ENCODE results near the gene BPIFA1.

The BPIFA1 gene

DNA sequence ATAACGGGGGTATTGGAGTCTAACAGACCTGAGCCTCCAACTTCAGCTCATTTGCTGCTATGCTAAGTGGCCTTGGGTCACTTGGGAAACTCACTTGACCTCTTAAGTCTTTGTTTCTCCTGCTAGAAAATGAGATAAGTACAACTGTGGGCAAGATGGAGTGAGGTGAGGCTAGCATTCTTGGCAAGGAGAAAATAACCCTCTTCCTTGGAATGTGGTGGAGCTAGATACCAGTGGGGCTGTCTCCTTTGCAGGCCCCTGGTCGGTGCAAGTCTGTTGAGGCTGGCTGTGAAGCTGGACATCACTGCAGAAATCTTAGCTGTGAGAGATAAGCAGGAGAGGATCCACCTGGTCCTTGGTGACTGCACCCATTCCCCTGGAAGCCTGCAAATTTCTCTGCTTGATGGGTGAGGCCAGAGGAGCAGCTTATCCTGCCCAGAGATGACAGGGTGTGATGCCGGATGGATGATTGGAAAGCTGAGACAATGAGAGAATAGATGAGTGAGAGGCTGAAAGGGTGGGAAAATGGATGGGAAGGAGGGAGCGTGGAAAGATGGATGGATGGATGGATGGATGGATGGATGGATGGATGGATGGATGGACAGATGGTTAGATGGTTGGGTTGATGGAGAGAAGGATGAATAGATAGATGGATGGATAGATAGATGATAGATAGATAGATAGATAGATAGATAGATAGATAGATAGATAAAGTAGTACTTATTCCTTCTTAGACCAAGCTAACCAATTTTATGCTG lies 4.4 kb downstream of the BPIFA1 start:
- no peak for DNase-seq (ENCODE audit: low read depth in 2 of 2, low spot score in 1 of 2)

DNA sequence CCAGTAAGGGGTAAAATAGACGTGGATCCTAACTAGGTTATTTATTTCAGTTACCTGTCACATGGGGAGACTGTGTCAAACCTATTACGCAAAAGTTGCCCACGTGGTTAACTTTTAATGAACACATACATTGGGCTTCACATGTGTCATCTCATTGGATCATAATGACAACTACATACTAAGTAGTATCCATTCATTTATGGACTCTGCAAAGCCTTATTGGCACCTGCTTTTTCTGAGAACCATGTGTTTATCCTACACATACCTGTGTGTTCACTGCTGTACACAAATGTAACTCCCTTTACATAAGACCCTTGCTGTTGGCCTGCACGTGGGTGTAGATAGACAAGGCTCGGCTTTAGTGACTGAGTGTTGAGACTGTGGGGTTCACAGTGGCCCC lies 5.1 kb downstream of the BPIFA1 start:
- DNase-seq (ENCODE audit: low read depth in 2 of 2, low spot score in 1 of 2), result no peak

DNA sequence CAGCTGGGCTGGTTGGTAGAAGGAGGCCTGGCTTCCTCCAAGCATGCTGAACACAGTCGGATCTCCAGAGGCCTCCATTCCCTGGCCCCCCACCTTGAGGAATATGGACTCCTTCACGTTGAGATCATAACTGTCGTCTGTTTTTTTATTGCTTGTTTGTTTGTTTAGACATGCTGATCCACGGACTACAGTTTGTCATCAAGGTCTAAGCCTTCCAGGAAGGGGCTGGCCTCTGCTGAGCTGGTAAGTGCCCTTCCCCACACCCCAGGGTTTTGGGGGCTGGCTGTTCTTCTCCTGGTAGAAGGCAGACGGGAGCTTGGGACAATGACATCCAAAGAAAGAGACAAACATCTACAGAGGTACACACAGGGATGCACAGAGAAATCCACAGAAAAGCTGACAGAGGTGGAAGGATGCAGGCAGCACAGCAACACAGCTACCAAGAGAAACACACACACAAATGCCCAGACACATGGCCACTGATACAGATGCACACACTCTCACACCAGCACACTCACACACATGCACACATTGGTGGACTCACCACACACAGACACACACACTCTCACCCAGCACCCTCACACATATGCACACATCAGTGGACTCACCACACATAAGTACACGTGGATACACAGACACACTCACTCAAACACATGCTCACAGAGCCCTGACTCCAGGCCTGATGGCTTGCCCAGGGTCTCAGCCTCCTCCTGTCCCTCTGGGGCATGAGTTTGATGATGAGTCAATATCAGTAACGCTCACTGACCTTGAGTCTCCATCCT lies 6.7 kb downstream of the BPIFA1 start:
- no peak for DNase-seq (ENCODE audit: low read depth in 2 of 2, low spot score in 1 of 2)

DNA sequence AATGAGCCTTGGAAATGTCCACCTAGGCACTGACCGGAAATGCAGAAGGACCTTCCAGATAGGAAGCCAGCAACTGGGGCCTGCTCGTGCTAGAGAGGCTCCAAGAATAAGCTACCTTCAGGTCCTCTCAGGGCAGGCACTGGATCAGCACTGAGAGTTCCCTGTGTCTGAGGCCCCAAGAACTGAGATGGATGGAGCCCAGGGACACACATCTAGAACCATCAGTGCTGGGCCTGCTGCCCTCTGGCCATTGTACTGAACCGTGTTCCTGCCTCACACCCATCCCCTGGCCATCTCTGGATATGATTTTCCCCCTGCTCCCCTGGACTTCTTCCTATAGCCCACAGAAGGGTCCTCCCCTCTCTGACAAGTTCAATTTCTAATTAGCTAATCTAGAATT lies 10.3 kb downstream of the BPIFA1 start:
- no peak for DNase-seq (ENCODE audit: low read depth in 2 of 2, low spot score in 1 of 2)

DNA sequence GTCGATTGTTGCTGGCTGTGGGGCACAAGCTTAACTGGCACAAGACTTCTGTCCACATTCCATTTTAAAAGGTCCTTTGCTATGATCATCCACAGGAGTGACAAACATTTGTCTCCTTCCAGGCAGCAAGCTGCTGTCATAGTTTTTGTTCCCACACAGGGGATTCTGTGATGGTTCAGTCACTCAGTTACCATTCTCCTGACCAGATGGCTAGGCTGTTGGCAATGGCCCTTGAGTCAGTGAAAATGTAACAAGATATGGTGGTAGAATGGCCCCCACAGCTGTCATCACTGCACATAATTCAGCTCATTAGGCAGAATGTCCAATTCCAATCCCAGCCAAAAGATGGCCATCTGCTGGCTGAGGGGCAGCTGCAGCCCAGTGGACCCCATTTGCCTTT lies 13.7 kb downstream of the BPIFA1 start:
- DNase-seq (ENCODE audit: low read depth in 2 of 2, low spot score in 1 of 2), result no peak

DNA sequence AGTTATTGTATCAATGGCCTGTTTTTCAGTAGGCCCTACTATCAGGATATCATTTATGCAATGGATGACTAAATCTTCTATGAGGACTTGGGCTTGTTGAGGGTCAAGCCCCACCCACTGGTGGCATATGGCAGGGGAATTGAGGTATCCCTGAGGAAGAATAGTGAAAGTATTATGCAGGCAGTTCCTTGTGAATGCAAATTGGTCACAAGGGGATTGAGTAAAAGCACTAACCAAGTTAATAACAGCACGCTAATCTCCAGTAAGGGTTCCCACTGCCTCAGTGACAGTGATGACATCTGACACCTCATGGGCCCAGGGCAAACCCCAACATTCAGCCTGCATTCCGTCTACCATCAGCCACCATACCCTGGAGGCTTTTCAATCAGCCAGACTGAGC lies 14.9 kb downstream of the BPIFA1 start:
- no peak for DNase-seq (ENCODE audit: low read depth in 2 of 2, low spot score in 1 of 2)

DNA sequence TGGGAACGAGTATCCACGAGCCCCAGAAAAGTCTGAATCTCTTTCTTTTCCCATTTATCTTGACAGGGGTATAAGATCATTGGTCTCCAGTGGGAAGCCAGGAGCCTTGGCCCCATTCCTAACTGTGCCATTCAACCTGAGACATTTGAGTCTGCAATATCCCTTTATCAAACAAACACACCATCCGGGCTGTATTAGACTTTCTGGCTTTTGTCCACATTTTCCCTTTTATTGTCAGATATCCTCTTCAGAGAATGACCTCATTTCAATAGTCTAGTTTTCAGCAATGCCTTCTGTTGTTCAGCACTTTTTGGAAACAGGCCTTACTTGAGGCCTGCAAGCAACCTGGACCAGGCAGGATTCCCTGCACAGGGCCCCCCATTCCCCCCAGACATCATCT lies 15.7 kb downstream of the BPIFA1 start:
- DNase-seq (ENCODE audit: low read depth in 2 of 2, low spot score in 1 of 2), result no peak

DNA sequence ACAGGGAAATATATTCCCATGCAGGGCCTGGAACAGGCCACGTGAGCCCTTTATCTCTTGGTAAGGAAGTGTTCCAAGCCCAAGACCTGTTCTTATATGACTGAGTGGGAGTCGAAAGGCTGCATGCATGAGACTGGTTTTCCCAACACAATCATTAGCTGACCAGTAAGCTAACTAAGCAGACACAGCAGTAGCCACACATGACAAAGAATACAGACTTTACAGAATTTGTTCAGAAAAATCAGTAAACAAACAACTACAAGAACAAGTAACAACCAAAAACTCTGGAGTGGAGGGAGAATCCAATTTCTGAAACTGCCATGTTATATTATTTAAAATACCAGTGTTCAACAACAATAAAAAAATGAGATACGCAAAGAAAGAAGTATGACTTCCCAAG lies 16.7 kb downstream of the BPIFA1 start:
- no peak for DNase-seq (ENCODE audit: low read depth in 2 of 2, low spot score in 1 of 2)

DNA sequence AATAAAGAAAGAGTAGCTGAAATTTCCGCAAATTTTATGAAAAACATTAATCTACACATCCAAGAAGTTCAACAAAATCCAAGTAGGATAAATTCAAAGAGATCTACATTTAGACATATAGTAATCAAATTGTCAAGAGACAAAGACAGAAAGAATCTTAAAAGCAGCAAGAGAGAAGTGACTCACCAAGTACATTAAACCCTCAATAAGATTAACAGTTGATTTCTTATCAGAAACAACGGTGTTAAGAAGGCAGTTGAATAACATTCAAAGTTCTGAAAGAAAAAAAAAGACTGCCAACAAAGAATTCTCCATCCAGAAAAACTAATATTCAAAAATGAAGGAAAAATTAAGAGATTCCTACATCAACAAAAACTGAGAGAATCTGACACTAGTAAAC lies 19.2 kb downstream of the BPIFA1 start:
- DNase-seq (ENCODE audit: low read depth in 2 of 2, low spot score in 1 of 2), result no peak

DNA sequence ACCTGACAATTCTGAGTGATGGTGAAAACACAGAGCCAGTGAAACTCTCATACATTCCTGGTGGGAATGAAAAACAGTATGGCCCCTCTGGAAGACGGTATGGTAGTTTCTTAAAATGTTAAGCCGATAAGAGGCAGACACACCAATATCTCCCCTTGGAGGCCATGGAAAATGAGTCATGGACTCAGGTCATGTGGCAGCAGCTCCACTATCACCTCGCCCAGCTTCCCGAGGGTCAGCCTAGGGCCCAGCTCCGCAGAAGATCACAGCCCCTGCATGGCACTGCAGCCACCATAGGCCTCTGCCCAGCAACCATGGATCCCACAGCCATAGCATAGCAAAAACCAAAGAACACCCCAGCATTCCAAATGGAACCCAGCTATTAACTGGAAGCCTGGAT lies 21.4 kb downstream of the BPIFA1 start:
- no peak for DNase-seq (ENCODE audit: low read depth in 2 of 2, low spot score in 1 of 2)

DNA sequence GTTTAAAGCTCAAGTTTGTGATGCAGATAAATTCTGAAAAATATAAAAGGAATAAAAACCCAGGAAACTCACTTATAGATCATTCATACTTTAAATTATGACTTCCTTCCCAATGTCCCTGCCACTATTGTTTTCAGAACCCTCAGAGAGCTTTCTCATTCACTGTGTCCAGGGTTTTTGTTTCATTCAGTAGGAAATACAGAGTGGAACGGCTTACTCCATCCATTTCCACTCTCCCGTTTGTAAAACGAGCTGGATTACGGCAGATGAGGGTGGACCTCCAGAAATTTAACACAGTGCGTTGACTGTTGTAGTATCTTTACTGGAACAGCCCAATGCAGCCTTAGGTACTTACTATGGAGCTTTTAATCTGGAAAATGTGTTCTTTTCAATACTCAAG lies 23.6 kb downstream of the BPIFA1 start:
- DNase-seq (ENCODE audit: low read depth in 2 of 2, low spot score in 1 of 2), result no peak

DNA sequence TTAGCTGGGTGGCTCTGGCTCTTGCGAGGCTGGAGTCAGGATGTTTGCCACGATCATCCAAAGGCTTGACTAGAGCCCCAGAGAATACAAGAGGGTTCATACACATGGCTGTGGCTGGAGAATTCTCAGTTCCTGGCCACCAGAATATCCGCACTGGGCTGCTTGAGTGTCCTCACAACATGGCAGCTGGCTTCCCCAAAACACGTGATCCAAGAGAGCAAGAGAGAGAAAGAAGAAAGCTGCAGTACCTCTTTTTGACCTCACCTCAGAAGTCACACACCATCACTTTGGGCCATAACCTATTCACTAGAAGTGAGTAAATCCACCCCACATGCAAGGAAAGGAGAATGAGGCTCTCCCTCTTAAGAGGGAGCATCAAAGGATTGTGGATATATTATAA lies 25.7 kb downstream of the BPIFA1 start:
- no peak for DNase-seq (ENCODE audit: low read depth in 2 of 2, low spot score in 1 of 2)

DNA sequence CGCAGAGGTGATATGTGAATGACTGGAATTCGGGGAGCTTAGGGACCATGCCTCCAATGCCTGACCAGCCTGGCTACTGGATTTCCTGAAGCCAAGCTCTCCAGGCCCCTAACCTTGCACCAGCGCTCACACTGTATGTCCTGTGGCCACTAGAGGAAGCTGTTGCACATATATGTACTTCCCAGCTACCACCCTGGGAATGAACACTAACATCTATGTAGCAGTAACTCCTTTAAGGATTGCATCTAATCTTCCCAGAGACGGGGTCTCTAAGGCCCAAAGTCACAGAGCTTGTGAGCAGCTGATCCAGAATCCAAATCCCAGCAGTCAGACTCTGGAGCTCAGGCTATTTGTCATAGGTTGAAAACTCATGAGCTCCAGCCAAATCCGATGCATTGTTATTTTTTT lies 26.9 kb downstream of the BPIFA1 start:
- no peak for DNase-seq (ENCODE audit: low read depth in 2 of 2, low spot score in 1 of 2)

DNA sequence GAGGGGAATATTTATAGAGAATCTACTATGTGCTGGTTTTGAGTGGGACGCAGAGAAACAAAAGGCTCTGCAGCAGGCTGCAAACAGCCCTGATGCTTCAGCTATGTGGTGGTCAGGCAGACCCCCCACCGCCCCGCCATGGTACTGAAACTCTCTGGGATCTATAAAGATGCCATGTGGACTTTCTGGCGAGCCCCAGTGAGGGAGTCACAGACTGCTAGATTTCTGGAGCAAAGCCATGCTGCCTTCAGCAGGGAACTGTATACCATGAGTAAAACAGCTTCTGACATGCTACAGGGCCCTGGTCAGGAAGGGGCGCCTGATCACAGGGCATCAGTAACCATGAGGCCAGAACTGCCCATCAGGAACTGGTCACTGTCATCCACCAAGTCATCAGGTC lies 28.0 kb downstream of the BPIFA1 start:
- no peak for DNase-seq (ENCODE audit: low read depth in 2 of 2, low spot score in 1 of 2)

DNA sequence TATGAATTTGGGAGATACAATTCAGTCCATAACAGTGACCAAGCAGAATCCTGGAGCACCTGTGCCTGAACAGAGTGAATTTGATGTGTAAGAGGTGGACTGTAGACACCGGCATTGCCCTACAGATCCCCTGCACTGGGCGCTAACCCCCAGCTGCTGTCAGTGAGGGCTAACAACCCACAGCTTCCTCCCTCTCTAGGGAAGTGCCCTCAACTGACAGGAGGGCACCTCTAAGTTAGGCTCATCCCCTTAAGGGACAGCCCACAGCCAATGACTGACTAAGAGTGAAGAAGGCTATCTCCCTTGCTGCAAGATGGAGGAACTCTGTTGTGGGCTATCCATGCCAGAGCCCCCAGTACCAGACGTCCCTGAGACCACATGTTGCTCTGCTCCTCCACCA lies 31.9 kb downstream of the BPIFA1 start:
- DNase-seq (ENCODE audit: low read depth in 2 of 2, low spot score in 1 of 2), result no peak

DNA sequence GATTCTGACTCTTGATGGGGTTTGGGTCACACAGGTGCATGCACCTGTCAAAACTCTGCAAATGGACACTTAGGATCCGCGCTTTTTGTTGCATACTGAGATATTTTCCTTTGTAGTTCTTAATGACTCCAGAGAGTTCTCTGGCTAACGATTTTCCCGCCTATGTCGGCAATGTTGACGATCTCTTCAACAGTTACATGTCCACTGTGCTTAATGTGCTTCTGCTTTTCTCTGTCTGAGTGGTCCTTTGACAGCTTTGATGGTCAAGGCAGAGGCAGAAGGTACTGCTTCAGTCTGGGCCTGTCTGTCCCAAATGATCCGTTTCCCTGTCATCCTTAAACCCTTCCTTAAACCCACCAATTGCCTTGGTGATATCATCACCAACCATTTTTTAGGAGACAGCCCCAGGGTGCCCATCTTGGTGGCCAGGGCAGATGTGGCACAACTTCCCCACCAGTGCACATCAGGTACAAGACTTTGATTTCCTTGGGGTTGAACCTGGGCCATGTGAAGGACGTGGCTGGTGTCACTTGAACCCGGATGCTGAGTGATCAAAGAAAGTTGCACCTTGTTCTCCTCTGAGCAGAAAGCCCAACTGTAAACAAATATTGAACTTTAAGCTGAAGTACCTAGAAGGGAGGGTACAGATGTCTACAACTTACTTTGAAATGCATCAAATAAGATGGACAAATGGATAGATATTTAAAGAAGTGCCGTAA lies 36.5 kb downstream of the BPIFA1 start:
- DNase-seq (ENCODE audit: low read depth in 2 of 2, low spot score in 1 of 2), result no peak

DNA sequence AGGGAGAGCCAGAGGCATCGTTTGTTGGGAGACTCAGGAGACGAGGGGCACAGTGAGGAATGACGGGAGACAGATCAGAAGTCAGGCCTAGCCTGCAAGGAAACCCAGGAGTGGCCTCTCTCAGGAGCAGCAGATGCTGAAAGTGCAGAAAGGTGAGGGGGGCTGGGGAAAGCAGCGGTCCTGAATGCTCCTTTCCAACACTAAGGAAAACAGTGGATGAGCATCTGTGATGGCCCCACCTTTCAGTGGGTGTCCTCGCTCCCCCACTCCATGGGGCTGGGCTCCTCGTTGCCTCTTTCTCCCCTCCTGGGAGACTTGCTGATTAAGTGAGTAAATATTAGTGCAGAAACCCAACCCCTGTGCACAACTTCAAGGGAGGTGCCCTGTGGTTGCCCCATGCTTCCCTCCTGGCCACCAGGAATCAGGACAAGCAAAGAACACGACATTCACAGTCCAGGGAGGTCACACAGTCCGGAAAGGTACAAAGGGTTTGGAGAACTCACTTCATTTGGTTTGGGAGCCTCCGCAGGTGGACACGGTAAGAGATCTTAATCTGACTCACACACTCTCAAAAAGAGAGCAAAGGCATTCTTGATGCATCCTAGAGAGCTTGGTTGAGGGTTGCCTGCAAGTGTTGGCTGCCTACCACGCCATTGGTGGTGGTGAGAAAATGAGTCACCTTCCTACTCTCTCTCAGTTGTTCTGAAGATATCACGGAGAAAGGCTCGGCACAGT lies 37.5 kb downstream of the BPIFA1 start:
- no peak for DNase-seq (ENCODE audit: low read depth in 2 of 2, low spot score in 1 of 2)

DNA sequence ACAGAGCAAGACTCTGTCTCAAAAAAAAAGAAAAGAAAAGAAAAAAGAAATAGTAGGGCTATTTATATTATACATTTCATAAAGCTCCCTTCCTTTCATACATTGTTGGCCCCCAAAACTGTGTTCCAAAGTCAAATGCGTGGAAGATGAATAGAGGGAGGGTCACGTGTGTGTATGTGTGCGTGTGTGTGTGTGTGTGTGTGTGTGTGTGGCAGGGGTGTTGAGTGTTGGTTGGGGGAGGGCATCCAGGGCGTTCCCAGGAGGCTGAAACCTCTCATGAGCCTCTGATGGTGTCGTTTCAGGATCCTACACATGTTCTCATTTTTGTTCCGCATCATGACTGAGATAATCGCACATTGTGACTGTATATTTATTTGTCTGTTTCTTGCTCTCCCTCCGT lies 39.4 kb downstream of the BPIFA1 start:
- DNase-seq (ENCODE audit: low read depth in 2 of 2, low spot score in 1 of 2), result no peak

DNA sequence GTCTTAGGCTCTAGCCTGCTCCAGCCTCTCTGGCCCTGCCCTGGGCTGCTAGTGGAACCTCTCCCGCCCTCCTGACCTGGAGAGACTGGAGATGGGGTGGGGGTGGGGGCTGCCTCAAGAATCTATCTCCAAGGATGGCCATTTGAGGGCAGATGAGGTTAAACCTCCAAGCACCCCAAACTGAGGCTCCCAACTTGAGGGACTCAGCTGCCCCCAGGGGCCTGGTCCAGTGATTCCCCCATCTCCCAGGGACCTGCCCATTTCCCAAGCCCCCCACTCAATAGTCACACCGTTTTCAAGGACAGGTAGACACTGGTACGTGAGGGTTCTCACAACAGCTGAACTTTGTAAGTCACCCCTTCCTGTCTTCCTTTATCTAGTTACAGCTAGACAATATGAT lies 40.1 kb downstream of the BPIFA1 start:
- no peak for DNase-seq (ENCODE audit: low read depth in 2 of 2, low spot score in 1 of 2)

DNA sequence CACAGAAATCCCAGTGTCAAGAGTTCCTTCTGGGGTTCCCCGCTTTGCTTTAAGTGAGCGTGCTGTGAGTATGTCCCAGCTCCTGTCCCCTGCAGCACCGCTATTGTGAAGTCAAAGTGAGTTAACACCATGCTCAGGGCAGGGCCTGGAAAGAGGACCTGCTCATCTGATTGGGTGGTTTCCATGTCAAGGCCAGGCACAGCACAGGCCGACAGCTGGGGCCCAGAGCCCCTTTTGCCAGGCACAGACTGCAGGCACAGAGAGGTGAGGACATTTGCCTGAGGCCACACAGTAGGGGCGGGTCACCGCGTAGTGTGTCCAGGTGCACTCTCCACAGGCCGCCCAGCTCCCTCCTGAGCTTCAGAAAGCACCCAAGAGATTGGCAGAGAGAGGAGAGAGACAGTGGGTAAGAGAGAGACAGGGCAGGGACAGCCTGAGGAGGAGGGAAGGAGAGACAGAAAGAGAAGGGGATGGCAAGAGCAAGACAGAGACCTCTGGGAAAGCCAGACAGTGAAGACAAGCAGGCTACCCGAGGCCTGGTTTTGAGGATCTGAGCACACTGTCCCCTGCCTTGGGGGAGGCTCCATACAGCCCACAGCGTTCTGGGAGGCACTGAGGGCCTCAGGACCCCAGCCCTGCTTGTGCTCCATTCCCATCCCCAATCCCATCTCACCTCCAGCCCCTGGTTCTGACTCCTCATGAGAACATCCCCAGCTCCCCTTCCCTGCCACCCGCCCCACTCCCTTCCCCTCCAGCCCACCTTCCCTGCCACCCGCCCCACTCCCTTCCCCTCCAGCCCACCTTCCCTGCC lies 40.7 kb downstream of the BPIFA1 start:
- DNase-seq (ENCODE audit: low read depth in 2 of 2, low spot score in 1 of 2), result no peak
